Glutamatergic neuron (in vitro differentiated cells): Measurements from ENCODE around the gene PSMG2. TPM values are rescaled to one million over a fixed set of nuclear protein-coding genes. Genes with fewer than 3 reads are reported as not detected.
A peak's percentile ranks its signal among the peaks of the same experiment; 100 is the strongest.
"Not testable (repeated sequence)": the region's sequence is repeated elsewhere in the genome, so short reads cannot be mapped to it uniquely, and the experiment has no call there.

Experiments used
- DNase-seq: peaks from one replicate; pipeline ENCODE4 v3.0.0; 2022
- H3K27ac Mint-ChIP-seq: one replicate; pipeline ENCODE4 v1.8.0; 2020; ENCODE audit warnings: mild to moderate bottlenecking, mixed read lengths, inconsistent platforms; ENCODE audit not compliant: unreplicated experiment
- H3K27me3 Mint-ChIP-seq: one replicate; pipeline ENCODE4 v1.8.0; 2020; ENCODE audit warnings: mild to moderate bottlenecking, moderate library complexity, mixed read lengths, inconsistent platforms; ENCODE audit not compliant: unreplicated experiment
- H3K36me3 Mint-ChIP-seq: one replicate; pipeline ENCODE4 v1.8.0; 2020; ENCODE audit warnings: mild to moderate bottlenecking, mixed read lengths, inconsistent platforms; ENCODE audit not compliant: unreplicated experiment
- H3K4me1 Mint-ChIP-seq: one replicate; pipeline ENCODE4 v1.8.0; 2020; ENCODE audit warnings: mild to moderate bottlenecking, low read depth, mixed read lengths, inconsistent platforms; ENCODE audit not compliant: unreplicated experiment
- H3K4me3 Mint-ChIP-seq: one replicate; pipeline ENCODE4 v1.8.0; 2020; ENCODE audit warnings: mild to moderate bottlenecking, mixed read lengths, inconsistent platforms; ENCODE audit not compliant: unreplicated experiment
- H3K9me3 Mint-ChIP-seq: one replicate; pipeline ENCODE4 v1.8.0; 2020; ENCODE audit warnings: mild to moderate bottlenecking, moderate library complexity, mixed read lengths, inconsistent platforms; ENCODE audit not compliant: unreplicated experiment
- CTCF ChIP-seq: fragments of 200-600 bp; sonication (generic); IDR thresholded peaks from one replicate; pipeline ENCODE4 v1.5.0; 2021; ENCODE audit not compliant: partially characterized antibody, unreplicated experiment
- total RNA-seq: library from RNA; stranded (reverse); fragmentation: NEBNext Ultra II Directional; extraction: Animal tissue kit (Norgen Biotek cat#: 25700); gene quantifications from one replicate; pipeline ENCODE4 v1.2.1, GENCODE V29; 2021; ENCODE audit not compliant: unreplicated experiment

PSMG2 gene
- total RNA-seq, 1 donor from 2014 or later = 48.7 TPM

GRCh38 chr18:12758566-12758965 is 55.7 kb downstream of the PSMG2 start:
- H3K4me1 Mint-ChIP-seq, H3K27me3 Mint-ChIP-seq, H3K9me3 Mint-ChIP-seq, H3K27ac Mint-ChIP-seq, H3K36me3 Mint-ChIP-seq, DNase-seq, H3K4me3 Mint-ChIP-seq: not testable (repeated sequence)

GRCh38 chr18:12765126-12765525 is 62.3 kb downstream of the PSMG2 start:
- TF ChIP-seq CTCF = no peak
- no peak for DNase-seq
- Mint-ChIP-seq H3K27me3 (no peaks in the 10 kb centered on the region), H3K27ac (no peak overlapping the region), H3K9me3 (no peaks in the 10 kb centered on the region), H3K4me3 (no peak overlapping the region), H3K36me3 (no peaks in the 10 kb centered on the region), H3K4me1 (no peaks in the 10 kb centered on the region)

- Mint-ChIP-seq H3K4me3 (no peak overlapping the region), H3K4me1 (no peaks in the 10 kb centered on the region), H3K36me3 (no peaks in the 10 kb centered on the region), H3K27me3 (peaks cover under 1% of the 10 kb centered on the region), H3K9me3 (no peaks in the 10 kb centered on the region), H3K27ac (no peak overlapping the region)
- no peak for DNase-seq
- TF ChIP-seq CTCF = no peak
Observed at GRCh38 chr18:12765586-12765985, 62.7 kb downstream of the PSMG2 start.

- H3K4me1 Mint-ChIP-seq = no peaks in the 10 kb centered on the region
- H3K9me3 Mint-ChIP-seq = no peaks in the 10 kb centered on the region
- no peak overlapping the region for H3K27ac Mint-ChIP-seq
- H3K27me3 Mint-ChIP-seq = peaks cover 3% of the 10 kb centered on the region
- no peak overlapping the region for H3K4me3 Mint-ChIP-seq
- peak; percentile 40 for DNase-seq
- TF ChIP-seq CTCF = peak; percentile 6
- H3K36me3 Mint-ChIP-seq = no peaks in the 10 kb centered on the region
Observed at GRCh38 chr18:12766986-12767433, 64.2 kb downstream of the PSMG2 start.

- no peak overlapping the region for H3K4me3 Mint-ChIP-seq
- H3K9me3 Mint-ChIP-seq = no peaks in the 10 kb centered on the region
- DNase-seq = no peak
- no peak overlapping the region for H3K27ac Mint-ChIP-seq
- TF ChIP-seq CTCF = no peak
- H3K36me3 Mint-ChIP-seq = no peaks in the 10 kb centered on the region
- peaks cover 3% of the 10 kb centered on the region for H3K27me3 Mint-ChIP-seq
- H3K4me1 Mint-ChIP-seq = no peaks in the 10 kb centered on the region
Observed at GRCh38 chr18:12767580-12768155, 64.8 kb downstream of the PSMG2 start.
